HCT116 (cell line): ENCODE data around the gene MDFIC. TPM values are rescaled to one million over a fixed set of nuclear protein-coding genes. Genes with fewer than 3 reads are reported as not detected.

ENCODE experiments used
- ATAC-seq: fragments of 200-7000 bp; cut with Tn5 transposase; 2 replicates; pipeline ENCODE4 v1.9.1; 2020; ENCODE audit warnings: mild to moderate bottlenecking, moderate library complexity
- BruUV-seq: library from RNA; stranded (reverse); fragments of 400-500 nt; replicated peaks from 2 replicates; lab custom pipeline; 2021; lab: Mats Ljungman, UMichigan
- CTCF ChIA-PET: fragments of 300-600 bp; sonication (Branson Sonifier 250); formaldehyde crosslinking; loops from one replicate; lab custom pipeline; 2021; ENCODE audit warnings: antibody characterized with exemption; lab: Charles Lee
- POLR2A ChIA-PET: fragments of 300-600, 350-600 bp; sonication (Branson Sonifier 250); formaldehyde crosslinking; loops from one replicate; lab custom pipeline; 2021; ENCODE audit warnings: antibody characterized with exemption; lab: Charles Lee
- RAD21 ChIA-PET, 2 experiments: fragments of 300-600 bp; sonication (Branson Sonifier 250); formaldehyde crosslinking; loops; one replicate each; lab custom pipeline; 2023; ENCODE audit warnings: low total read pairs in 2 of 2; ENCODE audit not compliant: uncharacterized antibody in 2 of 2, unreplicated experiment in 2 of 2, low non-redundant PET in 1 of 2; lab: Charles Lee
- DNase-seq: peaks from one replicate; pipeline ENCODE4 v3.0.0-alpha.2; 2010; ENCODE audit warnings: low read depth, low spot score
- H2AFZ ChIP-seq: fragments of 200-600 bp; shearing (Covaris generic), sonication (generic); 2 replicates; pipeline ENCODE4 v1.6.1; 2017; ENCODE audit warnings: low read depth, mixed run types, mixed read lengths, antibody characterized with exemption, low read length; ENCODE audit not compliant: poor library complexity, severe bottlenecking
- H3K27ac ChIP-seq: 2 replicates; pipeline ENCODE4 v1.5.1; 2012; ENCODE audit warnings: low read depth, low read length
- H3K27me3 ChIP-seq: fragments of 200-600 bp; sonication (generic); 2 replicates; pipeline ENCODE4 v1.6.1; 2016; ENCODE audit warnings: mixed run types, low read length, mixed read lengths; ENCODE audit not compliant: insufficient read depth
- H3K36me3 ChIP-seq, 2 experiments: fragments of 200-500 bp in 1 of 2; fragments of 200-600 bp in 1 of 2; sonication (Bioruptor generic) in 1 of 2; sonication (generic) in 1 of 2; 2 replicates each; pipeline versions ENCODE4 v1.5.1 to v1.6.1; 2014 to 2016; ENCODE audit warnings: low read length in 2 of 2, inconsistent platforms in 1 of 2, mixed read lengths in 1 of 2, mixed run types in 1 of 2; ENCODE audit not compliant: insufficient read depth in 2 of 2, control insufficient read depth in 1 of 2
- H3K4me1 ChIP-seq, 2 experiments: fragments of 200-600 bp in 1 of 2; sonication (generic) in 1 of 2; 2 replicates each; pipeline versions ENCODE4 v1.5.1 to v1.6.1; 2012 to 2017; ENCODE audit warnings: low read length in 2 of 2, inconsistent platforms in 1 of 2, mild to moderate bottlenecking in 1 of 2, mixed read lengths in 1 of 2, mixed run types in 1 of 2, moderate library complexity in 1 of 2; ENCODE audit not compliant: insufficient read depth in 2 of 2, control insufficient read depth in 1 of 2
- H3K4me2 ChIP-seq: fragments of 200-600 bp; sonication (generic); 2 replicates; pipeline ENCODE4 v1.6.1; 2017; ENCODE audit warnings: mixed run types, low read length, mixed read lengths
- H3K4me3 ChIP-seq, 2 experiments: fragments of 200-600 bp in 1 of 2; sonication (generic) in 1 of 2; replicated peaks in 1 of 2; 2 replicates each; pipeline ENCODE4 v1.5.1; 2011 to 2016; ENCODE audit warnings: low read length in 2 of 2, control low read depth in 1 of 2, low read depth in 1 of 2, mild to moderate bottlenecking in 1 of 2, mixed read lengths in 1 of 2, mixed run types in 1 of 2
- H3K79me2 ChIP-seq: fragments of 200-600 bp; sonication (generic); 2 replicates; pipeline ENCODE4 v1.6.1; 2017; ENCODE audit warnings: mild to moderate bottlenecking, mixed run types, low read length, moderate library complexity, mixed read lengths; ENCODE audit not compliant: insufficient read depth
- H3K9ac ChIP-seq: fragments of 200-600 bp; sonication (generic); 2 replicates; pipeline ENCODE4 v1.6.1; 2016; ENCODE audit warnings: low read length, mixed read lengths
- H3K9me2 ChIP-seq: fragments of 200-600 bp; sonication (generic), shearing (Covaris generic); 2 replicates; pipeline ENCODE4 v1.6.1; 2017; ENCODE audit warnings: mixed run types, mild to moderate bottlenecking, moderate library complexity; ENCODE audit not compliant: insufficient read depth
- H3K9me3 ChIP-seq, 2 experiments: fragments of 200-500 bp in 1 of 2; fragments of 200-600 bp in 1 of 2; sonication (Bioruptor generic) in 1 of 2; sonication (generic) in 1 of 2; 2 replicates each; pipeline ENCODE4 v1.6.1; 2014 to 2017; ENCODE audit warnings: low read length in 2 of 2, mixed read lengths in 2 of 2, inconsistent platforms in 1 of 2, low read depth in 1 of 2, mild to moderate bottlenecking in 1 of 2, mixed run types in 1 of 2, moderate library complexity in 1 of 2; ENCODE audit not compliant: control insufficient read depth in 1 of 2, insufficient read depth in 1 of 2
- H4K20me1 ChIP-seq: fragments of 200-600 bp; sonication (generic), shearing (Covaris generic); 2 replicates; pipeline ENCODE4 v1.6.1; 2017; ENCODE audit warnings: mixed run types, mild to moderate bottlenecking, moderate library complexity; ENCODE audit not compliant: insufficient read depth
- CBX3 ChIP-seq: IDR thresholded peaks from 2 replicates; pipeline ENCODE4 v1.6.1; 2012; ENCODE audit warnings: low read depth
- CEBPB ChIP-seq: IDR thresholded peaks from 2 replicates; pipeline ENCODE4 v1.6.1; 2012; ENCODE audit warnings: low read depth
- CTCF ChIP-seq, 3 experiments: fragments of 200-600 bp in 1 of 3; sonication (generic) in 1 of 3; IDR thresholded peaks in 2 of 3; conservative IDR thresholded peaks in 1 of 3; 2 replicates each; pipeline ENCODE4 v1.5.1; 2012 to 2017; ENCODE audit warnings: low read depth in 2 of 3, low read length in 2 of 3, antibody characterized with exemption in 1 of 3, borderline replicate concordance in 1 of 3, control low read depth in 1 of 3, mild to moderate bottlenecking in 1 of 3, mixed read lengths in 1 of 3, mixed run types in 1 of 3, moderate library complexity in 1 of 3; ENCODE audit not compliant: insufficient read depth in 1 of 3
- EGR1 ChIP-seq: IDR thresholded peaks from 2 replicates; pipeline ENCODE4 v1.6.1; 2012; ENCODE audit warnings: low read depth
- EZH2 ChIP-seq: fragments of 200-600 bp; sonication (generic); IDR thresholded peaks from 2 replicates; pipeline ENCODE4 v1.6.1; 2017; ENCODE audit warnings: antibody characterized with exemption, mixed run types
- EZH2phosphoT487 ChIP-seq: fragments of 200-600 bp; IDR thresholded peaks from 2 replicates; pipeline ENCODE4 v1.6.1; 2018; ENCODE audit warnings: antibody characterized with exemption, borderline replicate concordance
- FOSL1 ChIP-seq: IDR thresholded peaks from 2 replicates; pipeline ENCODE4 v1.6.1; 2012; ENCODE audit warnings: low read depth
- JUND ChIP-seq: IDR thresholded peaks from 2 replicates; pipeline ENCODE4 v1.6.1; 2012
- POLR2AphosphoS5 ChIP-seq: IDR thresholded peaks from 2 replicates; pipeline ENCODE4 v1.6.1; 2011; ENCODE audit warnings: mild to moderate bottlenecking, low read depth, low read length, moderate library complexity
- RAD21 ChIP-seq: IDR thresholded peaks from 2 replicates; pipeline ENCODE4 v1.6.1; 2012; ENCODE audit warnings: low read depth, mild to moderate bottlenecking
- SIN3A ChIP-seq: IDR thresholded peaks from 2 replicates; pipeline ENCODE4 v1.6.1; 2012; ENCODE audit warnings: low read depth
- SP1 ChIP-seq: IDR thresholded peaks from 2 replicates; pipeline ENCODE4 v1.6.1; 2012; ENCODE audit warnings: low read depth
- SRF ChIP-seq: IDR thresholded peaks from 2 replicates; pipeline ENCODE4 v1.6.1; 2012; ENCODE audit warnings: low read depth
- TCF7L2 ChIP-seq: IDR thresholded peaks from 2 replicates; pipeline ENCODE4 v1.7.0; 2011; ENCODE audit warnings: borderline replicate concordance, inconsistent platforms; ENCODE audit not compliant: insufficient read depth, insufficient read length; ENCODE audit errors: extremely low read depth
- YY1 ChIP-seq: IDR thresholded peaks from 2 replicates; pipeline ENCODE4 v1.6.1; 2011; ENCODE audit warnings: low read length, low read depth, moderate library complexity, mild to moderate bottlenecking; ENCODE audit not compliant: insufficient replicate concordance; ENCODE audit errors: extremely low read depth
- intact Hi-C: fragments of 100-400 bp; cut with micrococcal nuclease; formaldehyde crosslinking; loops from 2 replicates; pipeline ENCODE4 v1.10.0; 2022
- total RNA-seq: library from RNA; stranded (reverse); gene quantifications from one replicate; pipeline ENCODE4 v1.2.1, GENCODE V29; 2021; ENCODE audit not compliant: unreplicated experiment
- TF ChIP-seq, protein P1 (sequence below): IDR thresholded peaks from 2 replicates; pipeline ENCODE4 v1.6.1; 2012; ENCODE audit warnings: low read depth
- TF ChIP-seq, protein P2 (sequence below): IDR thresholded peaks from 2 replicates; pipeline ENCODE4 v1.6.1; 2012
- TF ChIP-seq, protein P3 (sequence below): IDR thresholded peaks from 2 replicates; pipeline ENCODE4 v1.6.1; 2011; ENCODE audit warnings: mild to moderate bottlenecking, low read length, moderate library complexity; ENCODE audit not compliant: insufficient replicate concordance; ENCODE audit errors: extremely low read depth

The MDFIC gene
- total RNA-seq, 1 experiment from 2014 or later: 8.3 TPM

GRCh38 chr7:114901771-114902170 is 20.1 kb upstream of the MDFIC start:
- peak overlapping the region; percentile 53; the same call in 1 of the 2 replicates for H3K27ac ChIP-seq
- peak overlapping the region; percentile 8; the same call in 1 of the 2 replicates for H3K9ac ChIP-seq
- H3K36me3 ChIP-seq: no peaks in the 10 kb centered on the region
- no TSS peak for BruUV-seq
- RAD21 ChIA-PET: no interaction called here
- CTCF ChIA-PET: no interaction called here
- H3K79me2 ChIP-seq: no peaks in the 10 kb centered on the region
- no peak overlapping the region for H2AFZ ChIP-seq
- peak overlapping the region in 1 of 2 experiments; percentile 29; a peak in 2 of 4 replicates for H3K4me3 ChIP-seq
- peaks cover 25 to 40% of the 10 kb centered on the region in 2 experiments for H3K4me1 ChIP-seq
- H3K9me2 ChIP-seq: no peaks in the 10 kb centered on the region; the same call in 1 of the 2 replicates
- peak; percentile 91 for ATAC-seq
- H4K20me1 ChIP-seq: no peaks in the 10 kb centered on the region
- peak overlapping the region; percentile 61 for H3K4me2 ChIP-seq
- peak; percentile 85 for DNase-seq
- no peaks in the 10 kb centered on the region for H3K27me3 ChIP-seq
- intact Hi-C loops: no loop called here
- H3K9me3 ChIP-seq: no peaks in the 10 kb centered on the region
- POLR2A ChIA-PET: no interaction called here
- TF ChIP-seq EZH2phosphoT487: no peak
- TF ChIP-seq TCF7L2: peak; percentile 28
- TF ChIP-seq, protein P1, sequence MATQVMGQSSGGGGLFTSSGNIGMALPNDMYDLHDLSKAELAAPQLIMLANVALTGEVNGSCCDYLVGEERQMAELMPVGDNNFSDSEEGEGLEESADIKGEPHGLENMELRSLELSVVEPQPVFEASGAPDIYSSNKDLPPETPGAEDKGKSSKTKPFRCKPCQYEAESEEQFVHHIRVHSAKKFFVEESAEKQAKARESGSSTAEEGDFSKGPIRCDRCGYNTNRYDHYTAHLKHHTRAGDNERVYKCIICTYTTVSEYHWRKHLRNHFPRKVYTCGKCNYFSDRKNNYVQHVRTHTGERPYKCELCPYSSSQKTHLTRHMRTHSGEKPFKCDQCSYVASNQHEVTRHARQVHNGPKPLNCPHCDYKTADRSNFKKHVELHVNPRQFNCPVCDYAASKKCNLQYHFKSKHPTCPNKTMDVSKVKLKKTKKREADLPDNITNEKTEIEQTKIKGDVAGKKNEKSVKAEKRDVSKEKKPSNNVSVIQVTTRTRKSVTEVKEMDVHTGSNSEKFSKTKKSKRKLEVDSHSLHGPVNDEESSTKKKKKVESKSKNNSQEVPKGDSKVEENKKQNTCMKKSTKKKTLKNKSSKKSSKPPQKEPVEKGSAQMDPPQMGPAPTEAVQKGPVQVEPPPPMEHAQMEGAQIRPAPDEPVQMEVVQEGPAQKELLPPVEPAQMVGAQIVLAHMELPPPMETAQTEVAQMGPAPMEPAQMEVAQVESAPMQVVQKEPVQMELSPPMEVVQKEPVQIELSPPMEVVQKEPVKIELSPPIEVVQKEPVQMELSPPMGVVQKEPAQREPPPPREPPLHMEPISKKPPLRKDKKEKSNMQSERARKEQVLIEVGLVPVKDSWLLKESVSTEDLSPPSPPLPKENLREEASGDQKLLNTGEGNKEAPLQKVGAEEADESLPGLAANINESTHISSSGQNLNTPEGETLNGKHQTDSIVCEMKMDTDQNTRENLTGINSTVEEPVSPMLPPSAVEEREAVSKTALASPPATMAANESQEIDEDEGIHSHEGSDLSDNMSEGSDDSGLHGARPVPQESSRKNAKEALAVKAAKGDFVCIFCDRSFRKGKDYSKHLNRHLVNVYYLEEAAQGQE: no peak
- peak; percentile 98 for TF ChIP-seq JUND
- peak; percentile 91 for TF ChIP-seq SIN3A
- peak; percentile 57; the same call in 1 of the 2 replicates for TF ChIP-seq SRF
- peak; percentile 97 for TF ChIP-seq SP1
- peak; percentile 80 for TF ChIP-seq CEBPB
- peak; percentile 72 for TF ChIP-seq YY1
- TF ChIP-seq RAD21: peak; percentile 55
- TF ChIP-seq CBX3: peak; percentile 99
- peak; percentile 77 for TF ChIP-seq POLR2AphosphoS5
- TF ChIP-seq, protein P2, sequence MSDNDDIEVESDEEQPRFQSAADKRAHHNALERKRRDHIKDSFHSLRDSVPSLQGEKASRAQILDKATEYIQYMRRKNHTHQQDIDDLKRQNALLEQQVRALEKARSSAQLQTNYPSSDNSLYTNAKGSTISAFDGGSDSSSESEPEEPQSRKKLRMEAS: peak; percentile 65; the same call in 1 of the 2 replicates
- 0 out of 2 replicates have a peak, but pooled peaks have one; percentile 45 for TF ChIP-seq EGR1
- TF ChIP-seq, protein P3, sequence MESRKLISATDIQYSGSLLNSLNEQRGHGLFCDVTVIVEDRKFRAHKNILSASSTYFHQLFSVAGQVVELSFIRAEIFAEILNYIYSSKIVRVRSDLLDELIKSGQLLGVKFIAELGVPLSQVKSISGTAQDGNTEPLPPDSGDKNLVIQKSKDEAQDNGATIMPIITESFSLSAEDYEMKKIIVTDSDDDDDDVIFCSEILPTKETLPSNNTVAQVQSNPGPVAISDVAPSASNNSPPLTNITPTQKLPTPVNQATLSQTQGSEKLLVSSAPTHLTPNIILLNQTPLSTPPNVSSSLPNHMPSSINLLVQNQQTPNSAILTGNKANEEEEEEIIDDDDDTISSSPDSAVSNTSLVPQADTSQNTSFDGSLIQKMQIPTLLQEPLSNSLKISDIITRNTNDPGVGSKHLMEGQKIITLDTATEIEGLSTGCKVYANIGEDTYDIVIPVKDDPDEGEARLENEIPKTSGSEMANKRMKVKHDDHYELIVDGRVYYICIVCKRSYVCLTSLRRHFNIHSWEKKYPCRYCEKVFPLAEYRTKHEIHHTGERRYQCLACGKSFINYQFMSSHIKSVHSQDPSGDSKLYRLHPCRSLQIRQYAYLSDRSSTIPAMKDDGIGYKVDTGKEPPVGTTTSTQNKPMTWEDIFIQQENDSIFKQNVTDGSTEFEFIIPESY: peak; percentile 65
- TF ChIP-seq FOSL1: peak; percentile 94
- no peak for TF ChIP-seq CTCF (IDR thresholded peaks at IDR 0.05 in 2 of 3, conservative IDR thresholded peaks at IDR 0.05 in 1 of 3; ENCODE audit: borderline replicate concordance in 1 of 3, insufficient read depth in 1 of 3, low read depth in 2 of 3, low read length in 2 of 3)
- no peak for TF ChIP-seq EZH2
- TF ChIP-seq, all 23 proteins: peak for 14
